NCI-H2196 treated with DMSO at 0.1 percent for 48 hours (cell line): Measurements from ENCODE around the gene LRRC7.
"Not testable (repeated sequence)": the region's sequence is repeated elsewhere in the genome, so short reads cannot be mapped to it uniquely, and the experiment has no call there.

Experiments used
- DNase-seq: peaks from one replicate; lab custom pipeline; 2025; ENCODE audit not compliant: unreplicated experiment; lab: John Stamatoyannopoulos, UW

LRRC7 gene

DNA sequence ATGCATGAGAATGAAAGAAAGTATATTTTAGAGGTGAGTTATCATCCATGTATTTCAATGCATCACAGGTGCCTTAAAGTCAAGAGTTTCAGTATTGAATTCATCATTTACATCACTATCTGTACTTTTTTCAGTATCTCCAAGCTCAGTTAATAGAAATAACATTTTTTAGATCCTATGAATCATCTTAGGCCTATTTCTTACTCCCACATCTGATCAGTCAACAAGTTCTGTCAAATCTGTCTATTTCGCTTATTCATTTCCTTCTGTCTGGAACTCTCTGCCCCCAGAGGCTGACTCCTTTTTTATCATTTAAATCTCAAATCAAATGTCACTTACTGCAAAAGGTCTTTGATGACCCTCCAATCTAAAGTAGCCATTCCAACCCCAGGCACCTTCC lies 295.2 kb downstream of the LRRC7 start:
- DNase-seq, result no peak

DNA sequence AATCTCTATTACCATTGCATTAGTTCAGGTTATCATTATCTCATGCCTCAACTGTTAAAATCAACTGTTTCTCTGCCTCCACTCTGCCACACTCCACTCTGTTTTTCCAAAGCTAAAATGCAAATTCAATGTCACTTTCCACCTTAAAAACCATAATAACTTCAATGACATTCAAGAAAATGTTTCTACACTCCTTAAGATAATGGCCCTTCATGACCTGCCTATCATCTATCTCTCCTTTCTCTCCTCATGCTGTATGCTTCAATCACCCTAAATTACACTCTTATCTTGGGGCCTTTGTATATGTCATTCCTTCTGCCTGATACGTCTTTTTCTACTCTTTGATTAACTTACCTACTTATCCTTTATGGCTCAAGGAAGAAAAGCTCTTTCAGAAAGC lies 296.0 kb downstream of the LRRC7 start:
- DNase-seq, result no peak

DNA sequence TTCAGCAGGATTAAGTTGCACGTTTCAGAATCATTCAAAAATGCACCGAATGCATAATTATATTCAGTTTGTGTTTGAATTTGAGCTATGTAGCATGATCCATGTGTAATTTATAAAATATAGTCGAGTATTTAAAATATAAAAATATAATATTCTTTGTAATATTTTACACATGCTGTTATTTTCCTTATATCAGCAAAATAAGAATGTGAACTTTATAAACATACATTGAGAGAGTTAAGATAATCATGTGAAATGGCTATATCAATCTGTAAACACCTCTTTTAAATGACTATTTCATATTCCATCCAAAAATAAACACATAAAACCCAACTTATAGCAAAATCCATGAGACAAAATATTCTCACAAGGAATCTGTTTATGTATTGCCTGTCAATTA lies 303.7 kb downstream of the LRRC7 start:
- DNase-seq, result no peak

DNA sequence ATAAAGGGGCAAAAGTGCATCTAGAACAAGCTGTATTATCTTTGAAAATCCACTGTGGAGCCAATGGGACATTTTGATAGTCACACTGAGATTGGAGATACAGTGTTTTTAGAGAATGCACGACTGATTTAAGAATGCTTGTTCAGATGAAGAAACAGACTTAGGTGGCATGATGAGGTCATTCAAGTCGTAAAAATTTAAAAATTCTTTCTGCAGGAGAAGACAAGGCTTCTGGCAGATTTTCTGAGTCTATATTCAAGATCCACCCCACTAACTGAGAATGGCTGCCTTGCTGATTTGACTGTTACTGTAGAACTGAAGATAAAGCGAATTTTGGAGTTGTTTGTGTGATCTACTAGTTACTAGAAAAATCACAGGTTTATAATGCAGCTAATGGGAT lies 310.6 kb downstream of the LRRC7 start:
- DNase-seq, result no peak

DNA sequence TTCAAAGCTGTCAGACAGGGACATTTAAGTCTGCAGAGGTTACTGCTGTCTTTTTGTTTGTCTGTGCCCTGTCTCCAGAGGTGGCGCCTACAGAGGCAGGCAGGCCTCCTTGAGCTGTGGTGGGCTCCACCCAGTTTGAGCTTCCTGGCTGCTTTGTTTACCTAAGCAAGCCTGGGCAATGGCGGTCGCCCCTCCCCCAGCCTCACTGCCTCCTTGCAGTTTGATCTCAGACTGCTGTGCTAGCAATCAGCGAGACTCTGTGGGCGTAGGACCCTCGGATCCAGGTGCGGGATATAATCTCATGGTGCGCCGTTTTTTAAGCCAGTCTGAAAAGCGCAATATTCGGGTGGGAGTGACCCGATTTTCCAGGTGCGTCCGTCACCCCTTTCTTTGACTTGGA lies 320.3 kb downstream of the LRRC7 start:
- DNase-seq, result not testable (repeated sequence)

DNA sequence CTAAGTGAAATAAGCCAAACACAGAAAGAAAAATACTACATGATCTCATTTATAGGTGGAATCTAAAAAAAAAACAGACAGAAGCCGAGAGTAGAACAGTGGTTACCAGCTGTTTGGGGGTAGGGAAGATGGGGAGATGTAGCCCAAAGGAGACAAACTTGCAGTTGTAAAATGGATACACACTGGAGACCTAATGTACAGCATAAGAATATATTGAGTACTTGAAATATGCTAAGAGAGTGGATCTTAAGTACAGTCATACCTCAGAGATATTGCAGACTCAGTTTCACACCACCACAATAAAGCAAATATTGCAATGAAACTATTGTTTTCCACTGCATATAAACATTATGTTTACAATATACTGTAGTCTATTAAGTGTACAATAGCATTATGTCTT lies 320.9 kb downstream of the LRRC7 start:
- DNase-seq, result no peak

DNA sequence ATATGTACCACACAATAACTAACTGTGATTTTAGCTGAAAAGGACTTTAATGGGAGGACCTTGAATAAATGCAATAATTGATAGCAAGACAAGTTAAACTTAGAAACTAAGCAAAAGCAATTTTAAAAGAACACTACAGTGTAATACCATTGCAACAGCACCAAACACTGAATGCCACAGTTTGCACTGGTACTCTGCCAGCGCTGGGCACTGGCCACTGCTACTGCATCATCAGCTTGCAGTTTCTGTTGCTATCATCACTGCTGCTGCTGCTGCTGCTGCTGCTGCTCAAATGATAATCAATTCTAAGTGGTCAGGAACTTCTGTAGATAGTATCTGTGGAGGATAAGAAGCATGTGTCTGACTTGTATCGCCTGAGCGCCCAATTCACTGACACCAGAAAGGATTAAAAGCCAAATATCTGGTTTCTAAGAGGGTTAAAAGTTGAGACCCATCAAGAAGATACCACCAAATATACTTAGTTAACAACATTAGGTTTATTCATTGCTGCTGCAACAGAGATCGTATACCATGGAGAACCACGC lies 330.8 kb downstream of the LRRC7 start:
- DNase-seq, result no peak

DNA sequence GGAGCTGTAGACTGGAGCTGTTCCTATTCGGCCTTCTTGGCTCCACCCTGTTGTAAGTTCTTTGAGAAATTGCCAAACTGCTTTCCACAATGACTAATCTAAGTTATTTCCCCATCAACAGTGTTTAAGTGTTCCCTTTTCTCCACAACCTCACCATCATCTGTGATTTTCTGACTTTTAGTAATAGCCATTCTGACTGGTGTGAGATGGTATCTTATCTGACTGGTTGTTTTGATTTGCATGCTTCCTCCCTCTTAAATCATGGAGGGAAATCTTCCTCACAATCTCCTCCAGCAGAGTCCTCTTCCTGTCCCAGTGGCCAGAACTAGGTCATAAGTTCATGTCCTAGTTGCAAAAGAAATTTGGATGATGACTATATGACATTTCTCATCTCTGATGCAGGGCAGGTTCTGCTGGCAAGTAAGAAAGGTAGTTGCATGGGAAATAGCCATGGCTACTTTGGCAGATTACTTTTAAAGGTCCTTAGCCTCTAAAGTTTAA lies 343.6 kb downstream of the LRRC7 start:
- DNase-seq, result no peak

DNA sequence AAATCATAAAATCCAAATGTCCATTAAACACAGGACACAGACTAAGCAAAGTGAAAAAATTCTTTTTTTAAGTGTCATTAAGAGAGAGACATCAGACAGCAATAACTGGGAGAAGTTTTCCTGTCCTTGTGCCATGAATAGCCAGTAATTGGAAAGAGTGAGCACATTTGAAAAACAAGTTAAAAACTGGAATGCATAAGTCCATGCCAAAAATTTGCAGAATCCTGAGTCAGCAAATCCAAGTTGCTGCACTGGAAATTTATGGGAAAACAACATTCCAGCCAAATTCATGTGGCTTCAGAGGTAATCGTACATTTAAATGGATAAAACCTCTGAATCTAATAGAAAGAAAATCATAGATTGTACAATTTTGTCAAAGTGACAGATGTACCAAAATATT lies 346.3 kb downstream of the LRRC7 start:
- DNase-seq, result no peak

DNA sequence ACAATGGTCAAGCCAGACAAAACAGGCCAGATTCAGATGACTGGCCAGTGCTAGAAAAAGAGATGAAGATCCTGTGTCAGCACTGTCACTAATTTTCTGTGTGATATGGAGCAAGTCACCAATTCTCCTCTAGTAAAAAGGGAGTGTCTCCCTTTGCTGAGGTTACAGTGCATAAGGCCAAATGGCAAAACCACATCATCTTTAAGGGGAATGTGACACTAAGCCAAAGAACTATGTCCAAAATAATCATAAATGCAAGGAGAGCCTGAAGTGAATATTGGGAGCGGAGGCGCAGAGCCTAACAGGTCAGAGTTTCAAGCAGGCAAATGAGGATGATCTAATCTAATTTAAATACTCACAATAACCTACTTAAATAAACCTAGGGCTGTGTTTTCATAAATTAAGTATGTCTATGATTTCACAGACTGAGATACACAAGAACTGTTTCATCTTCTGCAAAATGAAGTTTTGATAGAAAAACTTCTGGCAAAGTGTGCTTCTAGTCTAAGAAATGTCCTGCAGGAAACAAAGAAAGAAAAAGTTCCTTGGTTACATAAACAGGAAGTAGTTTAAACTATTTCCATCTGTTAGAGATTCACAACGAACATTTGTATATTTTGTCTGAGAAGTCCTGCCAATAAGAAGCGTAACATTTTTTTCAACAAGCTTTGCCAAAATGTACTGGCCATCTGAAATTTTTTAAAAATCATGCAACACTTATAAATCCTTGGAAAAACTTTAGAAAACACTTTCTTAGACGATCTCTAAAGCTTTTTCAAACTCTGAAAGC lies 347.4 kb downstream of the LRRC7 start:
- DNase-seq, result no peak

DNA sequence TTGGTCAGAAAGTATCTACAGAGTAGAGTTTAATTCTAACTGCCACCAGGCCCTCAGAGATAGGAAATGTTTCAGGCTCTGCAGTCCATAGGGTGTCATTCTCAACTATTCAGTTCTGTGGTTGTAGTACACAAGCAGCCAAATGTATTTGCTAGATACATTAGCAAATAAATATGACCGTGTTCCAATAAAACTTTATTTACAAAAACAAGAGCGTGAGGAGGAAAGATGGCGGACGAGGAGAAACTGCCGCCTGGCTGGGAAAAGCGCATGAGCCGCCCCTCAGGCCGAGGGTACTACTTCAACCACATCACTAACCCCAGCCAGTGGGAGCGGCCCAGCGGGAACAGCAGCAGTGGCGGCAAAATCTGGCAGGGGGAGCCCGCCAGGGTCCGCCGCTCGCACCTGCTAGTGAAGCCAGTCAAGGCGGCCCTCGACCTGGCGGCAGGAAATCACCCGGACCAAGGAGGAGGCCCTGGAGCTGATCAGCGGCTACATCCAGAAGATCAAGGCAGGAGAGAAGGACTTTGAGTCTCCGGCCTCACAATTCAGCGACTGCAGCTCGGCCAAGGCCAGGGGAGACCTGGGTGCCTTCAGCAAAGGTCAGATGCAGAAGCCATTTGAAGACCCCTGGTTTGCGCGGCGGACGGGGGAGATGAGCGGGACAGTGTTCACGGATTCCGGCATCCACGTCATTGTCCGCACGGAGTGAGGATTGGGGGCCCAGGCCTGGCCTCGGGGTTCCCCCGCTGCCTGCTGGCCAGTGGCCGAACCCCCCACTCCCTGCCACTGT lies 351.6 kb downstream of the LRRC7 start:
- no peak for DNase-seq

DNA sequence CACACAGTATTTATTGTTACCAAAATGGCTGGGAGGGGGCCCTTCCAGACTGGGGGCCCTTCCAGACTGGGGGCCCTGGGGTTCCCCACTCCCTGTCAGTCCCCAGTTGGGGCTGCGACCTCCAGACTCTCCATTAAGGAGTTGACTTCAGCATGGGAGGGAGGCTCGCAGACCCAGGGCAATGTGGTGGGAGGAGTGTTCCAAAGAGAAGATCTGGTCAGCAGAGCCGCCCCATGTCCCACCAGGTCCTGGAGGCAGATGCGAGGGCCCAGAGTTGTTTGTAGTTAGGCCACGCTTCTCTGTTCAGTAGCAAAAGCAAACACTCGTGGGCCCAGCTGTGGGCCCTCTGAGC lies 352.2 kb downstream of the LRRC7 start:
- DNase-seq, result no peak

DNA sequence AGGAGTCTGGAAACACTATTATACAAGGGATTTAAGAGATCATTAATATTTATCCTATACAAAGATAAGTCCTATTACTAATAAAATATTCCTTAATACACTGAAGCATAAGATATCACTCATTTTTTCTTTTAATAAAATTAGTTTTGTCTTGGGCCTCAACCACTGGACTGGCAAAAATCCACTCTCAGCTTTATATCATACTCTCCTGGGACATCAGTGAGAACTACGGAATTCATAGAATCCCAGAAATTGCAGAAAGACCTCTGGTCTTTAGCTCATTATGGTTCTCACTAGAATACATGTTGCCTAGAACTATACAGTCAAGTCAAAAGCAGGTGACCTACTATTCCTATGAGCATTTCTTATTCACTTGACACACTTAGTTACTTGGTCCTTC lies 352.7 kb downstream of the LRRC7 start:
- no peak for DNase-seq

DNA sequence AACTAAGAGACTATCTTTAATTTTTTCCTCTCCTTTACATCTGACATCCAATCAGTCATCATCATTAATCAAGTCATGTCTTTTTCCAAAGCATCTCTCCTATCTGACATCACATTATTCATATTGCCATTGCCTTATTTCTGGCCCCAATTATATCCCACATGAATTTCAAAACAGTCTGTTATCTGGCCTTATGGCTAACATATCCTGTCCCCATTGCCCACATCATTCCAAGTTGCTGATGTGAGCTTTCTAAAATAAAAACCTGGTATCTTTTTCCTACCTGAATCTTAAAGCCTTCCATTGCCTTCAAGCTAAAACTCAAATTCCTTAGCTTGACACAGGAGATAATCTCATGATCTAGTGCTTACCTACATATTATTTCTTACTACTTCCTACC lies 353.8 kb downstream of the LRRC7 start:
- DNase-seq, result no peak

DNA sequence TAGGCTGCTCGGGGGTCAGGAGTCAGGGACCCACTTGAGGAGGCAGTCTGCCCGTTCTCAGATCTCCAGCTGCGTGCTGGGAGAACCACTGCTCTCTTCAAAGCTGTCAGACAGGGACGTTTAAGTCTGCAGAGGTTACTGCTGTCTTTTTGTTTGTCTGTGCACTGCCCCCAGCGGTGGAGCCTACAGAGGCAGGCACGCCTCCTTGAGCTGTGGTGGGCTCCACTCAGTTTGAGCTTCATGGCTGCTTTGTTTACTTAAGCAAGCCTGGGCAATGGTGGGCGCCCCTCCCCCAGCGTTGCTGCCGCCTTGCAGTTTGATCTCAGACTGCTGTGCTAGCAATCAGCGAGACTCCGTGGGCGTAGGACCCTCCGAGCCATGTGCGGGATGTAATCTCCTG lies 360.5 kb downstream of the LRRC7 start:
- not testable (repeated sequence) for DNase-seq

DNA sequence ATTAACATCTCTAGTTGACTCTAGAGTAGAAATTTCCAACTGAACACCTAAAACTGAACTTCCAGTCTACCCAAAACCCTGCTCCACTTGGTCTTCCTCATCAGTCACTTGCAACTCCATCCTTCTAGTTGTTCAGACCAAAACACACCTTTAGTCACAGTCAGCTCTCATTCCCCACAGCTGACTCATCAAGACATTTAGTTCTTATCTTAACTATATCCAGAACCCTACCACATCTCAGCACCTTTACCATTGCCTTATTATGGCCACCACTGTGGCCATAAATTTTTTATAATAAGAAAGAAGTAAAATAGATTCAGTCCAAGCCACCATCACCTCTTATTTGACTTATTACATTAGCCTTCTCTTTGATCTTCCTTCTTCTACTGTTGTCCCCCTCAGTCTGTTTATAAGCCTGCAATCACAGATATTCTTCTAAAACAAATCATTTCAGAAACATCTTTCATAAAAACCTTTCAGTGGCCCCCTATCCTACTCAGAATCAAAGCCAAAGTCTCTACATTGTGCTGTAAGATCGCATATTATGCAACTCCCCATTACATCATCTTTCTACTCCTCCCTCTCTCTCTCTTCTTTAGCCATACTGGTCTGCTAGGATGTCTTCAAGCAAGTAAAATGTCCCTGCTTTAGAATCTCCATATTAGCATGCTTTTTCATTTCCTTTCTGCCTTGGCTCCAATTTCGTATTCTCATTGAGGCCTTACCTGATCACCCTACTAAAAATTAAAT lies 361.8 kb downstream of the LRRC7 start:
- DNase-seq, result no peak

DNA sequence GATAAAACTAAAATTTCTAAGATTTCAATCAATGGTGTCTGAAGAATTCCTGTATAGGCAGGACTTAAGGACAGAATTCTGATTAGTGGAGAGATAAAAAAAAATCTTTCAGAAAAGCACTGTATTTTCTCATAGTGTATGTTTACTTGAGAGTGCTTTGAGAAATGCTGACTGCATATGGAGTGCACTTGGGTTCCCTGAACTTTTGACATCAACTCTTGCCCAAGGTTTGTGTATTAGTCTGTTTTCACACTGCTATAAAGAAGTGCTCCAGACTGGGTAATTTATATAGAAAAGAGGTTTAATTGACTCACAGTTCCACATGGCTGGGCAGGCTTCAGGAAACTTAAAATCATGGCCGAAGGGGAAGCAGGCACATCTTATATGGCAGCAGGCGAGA lies 362.7 kb downstream of the LRRC7 start:
- DNase-seq, result no peak

DNA sequence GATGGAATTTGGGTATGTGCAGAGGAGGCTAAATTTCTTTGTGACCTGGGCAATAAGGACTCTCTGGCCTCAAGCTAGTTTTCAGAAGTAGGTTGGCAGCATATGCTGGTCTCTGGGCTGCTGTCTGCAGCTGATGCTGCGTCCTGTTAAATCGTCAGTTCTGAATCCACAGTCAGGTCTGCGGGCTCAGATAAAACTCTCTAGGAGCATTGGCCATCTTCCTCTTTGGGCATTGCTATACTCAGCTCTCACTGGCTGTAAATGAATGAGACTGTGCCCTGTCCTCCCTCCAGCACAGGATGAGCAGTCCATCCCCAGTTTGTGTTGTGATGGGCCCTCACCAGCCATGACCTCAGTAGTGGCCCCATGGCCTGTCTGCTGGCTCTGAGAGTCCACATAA lies 365.0 kb downstream of the LRRC7 start:
- DNase-seq, result no peak

DNA sequence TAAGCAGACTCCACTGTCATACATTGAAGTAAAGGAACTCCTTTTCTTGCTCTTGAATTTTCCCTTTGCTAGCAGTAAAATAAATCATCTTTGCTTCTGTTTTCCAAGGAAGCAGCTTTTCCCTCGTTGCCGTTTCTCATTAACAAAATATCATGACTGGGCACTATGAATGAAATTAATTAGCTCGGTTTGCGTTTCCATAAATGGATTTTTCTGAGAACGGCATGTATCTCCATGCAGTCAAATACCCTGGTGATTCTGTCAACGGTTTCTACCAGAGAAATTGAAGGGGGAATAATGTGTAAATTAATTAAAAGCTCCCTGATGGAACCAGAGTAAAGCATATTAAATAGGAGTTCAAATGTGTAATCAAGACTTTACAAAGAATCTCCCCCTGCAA lies 372.5 kb downstream of the LRRC7 start:
- no peak for DNase-seq

DNA sequence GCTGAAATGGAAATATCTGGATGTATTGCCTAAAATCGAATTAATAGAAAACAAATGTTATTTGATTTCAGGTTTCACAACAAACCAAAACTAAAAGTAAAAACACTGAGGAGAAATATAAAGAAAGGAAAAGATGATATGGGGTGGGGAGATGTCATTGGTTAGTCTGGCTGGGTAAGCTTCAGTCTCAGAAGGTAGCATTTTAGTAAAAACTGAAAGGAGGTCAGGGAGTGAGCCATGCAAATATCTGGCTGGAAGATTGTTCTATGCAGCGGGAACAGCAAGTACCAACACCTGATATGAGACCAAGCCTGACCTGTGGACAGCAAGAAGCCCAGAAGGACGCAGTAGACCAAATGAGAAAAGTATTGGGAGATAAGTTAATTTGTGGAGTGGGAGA lies 373.1 kb downstream of the LRRC7 start:
- no peak for DNase-seq

DNA sequence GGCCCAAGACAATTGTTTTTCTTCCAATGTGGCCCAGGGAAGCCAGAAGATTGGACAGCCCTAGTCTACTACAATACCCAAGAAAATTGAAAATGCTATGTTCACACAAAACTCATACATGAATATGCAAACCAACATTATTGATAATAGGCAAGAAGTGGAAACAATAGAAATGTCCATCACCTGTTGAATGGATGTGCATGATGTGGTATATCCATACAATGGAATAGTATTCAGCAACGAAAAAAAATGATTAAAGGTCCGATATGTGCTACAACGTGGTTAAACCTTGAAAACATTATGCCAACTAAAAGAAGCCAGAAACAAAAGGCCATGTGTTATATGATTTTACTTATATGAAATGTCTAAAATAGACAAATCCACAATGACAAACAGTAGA lies 375.3 kb downstream of the LRRC7 start:
- DNase-seq, result no peak

DNA sequence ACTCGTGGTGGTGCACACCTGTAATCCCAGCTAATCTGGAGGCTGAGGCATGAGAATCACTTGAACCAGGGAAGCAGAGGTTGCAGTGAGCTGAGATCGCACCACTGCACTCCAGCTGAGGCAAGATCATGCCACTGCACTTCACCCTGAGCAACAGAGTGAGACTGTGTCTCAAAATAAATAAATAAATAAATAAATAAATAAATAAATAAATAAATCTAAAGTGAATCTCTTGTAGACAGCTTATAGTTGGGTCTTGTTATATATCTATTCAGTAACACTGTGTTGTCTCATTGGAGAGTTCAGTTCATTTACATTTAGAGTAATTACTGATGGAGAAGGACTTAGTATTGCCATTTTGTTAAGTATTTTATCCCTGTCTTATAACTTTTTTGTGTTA lies 379.2 kb downstream of the LRRC7 start:
- no peak for DNase-seq
